Endodermal cell (in vitro differentiated cells): ENCODE data around the gene SMC6. TPM values are rescaled to one million over a fixed set of nuclear protein-coding genes. Genes with fewer than 3 reads are reported as not detected.

Experiments
- DNase-seq: peaks from one replicate; pipeline ENCODE4 v3.0.0-alpha.2; 2017
- H3K27ac ChIP-seq: 2 replicates; pipeline ENCODE4 v1.5.1; 2013; ENCODE audit warnings: mild to moderate bottlenecking, low read depth, low read length, moderate library complexity
- H3K27me3 ChIP-seq: 2 replicates; pipeline ENCODE4 v1.6.1; 2013; ENCODE audit warnings: mild to moderate bottlenecking, low read length, moderate library complexity; ENCODE audit not compliant: insufficient read depth, control insufficient read depth, poor library complexity, severe bottlenecking
- H3K36me3 ChIP-seq: 2 replicates; pipeline ENCODE4 v1.7.0; 2013; ENCODE audit warnings: mild to moderate bottlenecking, low read length, moderate library complexity; ENCODE audit not compliant: control insufficient read depth, insufficient read depth
- H3K4me1 ChIP-seq: one replicate; pipeline ENCODE4 v1.7.0; 2013; ENCODE audit warnings: low read length; ENCODE audit not compliant: control insufficient read depth, insufficient read depth
- H3K4me3 ChIP-seq: 2 replicates; pipeline ENCODE4 v1.5.1; 2013; ENCODE audit warnings: mild to moderate bottlenecking, low read length, moderate library complexity
- H3K9ac ChIP-seq: 2 replicates; pipeline ENCODE4 v1.6.1; 2013; ENCODE audit warnings: mild to moderate bottlenecking, low read length, moderate library complexity; ENCODE audit not compliant: poor library complexity, severe bottlenecking; ENCODE audit errors: extremely low read depth
- H3K9me3 ChIP-seq: 2 replicates; pipeline ENCODE4 v1.6.1; 2013; ENCODE audit warnings: mild to moderate bottlenecking, low read length, moderate library complexity; ENCODE audit not compliant: control insufficient read depth
- H3K27ac Mint-ChIP-seq: 2 replicates; pipeline ENCODE4 v1.8.0; 2020; ENCODE audit warnings: mixed read lengths
- H3K27me3 Mint-ChIP-seq: 2 replicates; pipeline ENCODE4 v1.8.0; 2021; ENCODE audit warnings: mild to moderate bottlenecking, mixed read lengths; ENCODE audit not compliant: insufficient read depth
- H3K36me3 Mint-ChIP-seq: 2 replicates; pipeline ENCODE4 v1.8.0; 2020; ENCODE audit warnings: low read depth, mixed read lengths
- H3K4me1 Mint-ChIP-seq: 2 replicates; pipeline ENCODE4 v1.8.0; 2020; ENCODE audit warnings: mixed read lengths
- H3K4me3 Mint-ChIP-seq: 2 replicates; pipeline ENCODE4 v1.8.0; 2020; ENCODE audit warnings: mild to moderate bottlenecking, moderate library complexity, mixed read lengths
- H3K9me3 Mint-ChIP-seq: 2 replicates; pipeline ENCODE4 v1.8.0; 2020; ENCODE audit warnings: mild to moderate bottlenecking, mixed read lengths
- WGBS, 2 experiments: methylation state at CpG; one replicate each; pipeline versions ENCODE4 v1.1.5 to v1.1.7; 2013; ENCODE audit warnings: missing lambda C conversion rate in 2 of 2, mixed read lengths in 1 of 2; ENCODE audit not compliant: insufficient coverage in 1 of 2, insufficient read length in 1 of 2; 5-methylcytosine and 5-hydroxymethylcytosine counted together
- total RNA-seq, 2 donors: library from RNA; stranded (reverse); fragmentation: NEBNext Ultra II Directional in 1 of 2; extraction: Animal tissue kit (Norgen Biotek cat#: 25700) in 1 of 2; gene quantifications; 2 replicates in 1 of 2; 3 replicates in 1 of 2; pipeline ENCODE4 v1.2.1, GENCODE V29; 2021
- TF ChIP-seq, protein P1 (sequence below): fragments of 200-600 bp; sonication (generic); conservative IDR thresholded peaks from 2 replicates; pipeline ENCODE4 v1.5.0; 2021; ENCODE audit warnings: antibody characterized with exemption, mild to moderate bottlenecking

The SMC6 gene
- total RNA-seq, 2 donors from 2014 or later: 38.3 to 48.3 TPM

DNA sequence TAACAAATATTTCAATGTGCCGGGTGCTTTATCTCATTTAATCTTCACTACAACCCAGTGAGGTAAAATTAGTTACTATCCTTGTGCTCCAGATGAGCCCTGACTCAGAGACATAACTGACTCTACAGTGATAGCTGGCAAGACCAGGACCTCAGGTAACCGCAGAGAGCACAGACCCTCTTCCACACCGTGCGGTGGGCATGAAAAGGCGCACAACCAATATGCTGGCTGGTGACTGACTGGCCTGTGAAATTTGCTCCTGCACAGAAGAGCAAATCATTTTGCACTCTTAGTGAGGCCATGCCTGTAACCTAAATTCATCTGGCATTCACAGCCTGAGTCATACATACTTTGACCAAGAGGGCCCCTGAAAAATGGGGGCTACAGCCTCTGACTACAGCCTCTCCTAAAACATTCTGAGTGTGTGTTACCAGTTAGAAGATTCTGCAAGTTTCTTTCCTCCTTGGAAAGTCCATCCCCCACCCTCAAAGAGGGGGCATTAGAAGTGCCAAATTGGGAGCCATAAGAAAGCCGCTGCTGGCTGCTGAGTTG, 40.3 kb upstream of the SMC6 start:
- Mint-ChIP-seq H3K9me3 (no peaks in the 10 kb centered on the region), H3K27me3 (peaks cover 63% of the 10 kb centered on the region), H3K4me1 (peaks cover 40% of the 10 kb centered on the region), H3K27ac (no peak overlapping the region), H3K4me3 (no peak overlapping the region), H3K36me3 (no peaks in the 10 kb centered on the region)
- TF ChIP-seq, protein P1, sequence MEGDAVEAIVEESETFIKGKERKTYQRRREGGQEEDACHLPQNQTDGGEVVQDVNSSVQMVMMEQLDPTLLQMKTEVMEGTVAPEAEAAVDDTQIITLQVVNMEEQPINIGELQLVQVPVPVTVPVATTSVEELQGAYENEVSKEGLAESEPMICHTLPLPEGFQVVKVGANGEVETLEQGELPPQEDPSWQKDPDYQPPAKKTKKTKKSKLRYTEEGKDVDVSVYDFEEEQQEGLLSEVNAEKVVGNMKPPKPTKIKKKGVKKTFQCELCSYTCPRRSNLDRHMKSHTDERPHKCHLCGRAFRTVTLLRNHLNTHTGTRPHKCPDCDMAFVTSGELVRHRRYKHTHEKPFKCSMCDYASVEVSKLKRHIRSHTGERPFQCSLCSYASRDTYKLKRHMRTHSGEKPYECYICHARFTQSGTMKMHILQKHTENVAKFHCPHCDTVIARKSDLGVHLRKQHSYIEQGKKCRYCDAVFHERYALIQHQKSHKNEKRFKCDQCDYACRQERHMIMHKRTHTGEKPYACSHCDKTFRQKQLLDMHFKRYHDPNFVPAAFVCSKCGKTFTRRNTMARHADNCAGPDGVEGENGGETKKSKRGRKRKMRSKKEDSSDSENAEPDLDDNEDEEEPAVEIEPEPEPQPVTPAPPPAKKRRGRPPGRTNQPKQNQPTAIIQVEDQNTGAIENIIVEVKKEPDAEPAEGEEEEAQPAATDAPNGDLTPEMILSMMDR: no peak
- Histone ChIP-seq H3K4me3 (no peak overlapping the region), H3K4me1 (no peaks in the 10 kb centered on the region), H3K27ac (no peak overlapping the region), H3K9ac (no peak overlapping the region), H3K27me3 (peaks cover 34% of the 10 kb centered on the region), H3K9me3 (no peaks in the 10 kb centered on the region), H3K36me3 (no peaks in the 10 kb centered on the region)
- 81 to 86% methylated on average over 4 to 6 of the region's 6 CpGs for WGBS, 2 experiments
- no peak for DNase-seq

DNA sequence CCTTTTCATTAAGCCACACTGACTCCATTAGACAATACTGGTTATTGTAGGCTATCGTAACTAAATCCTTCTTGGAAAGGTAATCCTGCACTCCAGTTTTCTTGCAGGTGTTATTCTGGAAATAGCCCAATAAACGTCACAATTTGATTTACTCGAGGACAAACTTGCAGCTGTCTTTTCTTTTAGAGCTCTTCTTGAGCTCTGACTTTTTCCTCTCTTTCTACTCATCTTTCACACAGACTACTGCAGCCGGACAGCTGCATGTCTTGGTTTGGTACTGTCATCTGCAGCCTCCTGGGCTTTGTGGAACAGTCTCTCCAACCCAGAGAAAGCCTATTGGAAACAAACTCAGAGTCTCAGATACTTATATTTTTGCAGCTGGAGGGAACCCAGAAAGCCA, 39.7 kb upstream of the SMC6 start:
- no peak overlapping the region for H3K27ac ChIP-seq
- no peak for DNase-seq
- H3K27me3 Mint-ChIP-seq: peaks cover 63% of the 10 kb centered on the region
- H3K36me3 Mint-ChIP-seq: no peaks in the 10 kb centered on the region
- H3K36me3 ChIP-seq: no peaks in the 10 kb centered on the region
- TF ChIP-seq, protein P1: no peak
- H3K9me3 ChIP-seq: no peaks in the 10 kb centered on the region
- H3K4me1 ChIP-seq: no peaks in the 10 kb centered on the region
- peaks cover 46% of the 10 kb centered on the region for H3K4me1 Mint-ChIP-seq
- 88 to 94% methylated on average over 4 of the region's 4 CpGs for WGBS, 2 experiments
- H3K9ac ChIP-seq: no peak overlapping the region
- H3K27ac Mint-ChIP-seq: no peak overlapping the region
- H3K9me3 Mint-ChIP-seq: no peaks in the 10 kb centered on the region
- peaks cover 40% of the 10 kb centered on the region for H3K27me3 ChIP-seq
- no peak overlapping the region for H3K4me3 ChIP-seq
- H3K4me3 Mint-ChIP-seq: no peak overlapping the region

DNA sequence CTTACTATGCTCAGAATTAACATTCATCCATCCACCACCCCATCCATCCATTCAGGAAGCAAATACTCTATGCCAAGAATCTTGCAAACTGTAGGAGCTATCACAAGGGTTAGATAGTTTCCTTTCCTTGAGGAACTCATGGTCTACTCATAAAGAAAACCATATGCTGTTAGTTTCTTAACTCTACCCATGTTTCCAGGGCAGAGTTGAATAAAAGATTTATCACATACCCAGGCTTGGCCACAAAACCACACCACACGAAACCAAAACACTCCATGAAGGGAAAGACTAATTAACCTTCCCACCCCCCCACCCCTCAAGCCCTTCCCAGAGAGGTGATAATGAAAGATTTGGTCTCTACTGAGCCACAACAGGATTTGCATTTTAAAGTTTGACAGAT, 38.9 kb upstream of the SMC6 start:
- no peak overlapping the region for H3K27ac ChIP-seq
- H3K4me1 ChIP-seq: no peaks in the 10 kb centered on the region
- Mint-ChIP-seq H3K36me3 (no peaks in the 10 kb centered on the region), H3K4me3 (no peak overlapping the region), H3K27me3 (peaks cover 61% of the 10 kb centered on the region), H3K9me3 (no peaks in the 10 kb centered on the region), H3K4me1 (peaks cover 53% of the 10 kb centered on the region), H3K27ac (no peak overlapping the region)
- H3K9ac ChIP-seq: no peak overlapping the region
- no peaks in the 10 kb centered on the region for H3K9me3 ChIP-seq
- no peak overlapping the region for H3K4me3 ChIP-seq
- 67% methylated on average over 1 of the region's 1 CpG; no CpG with 5 or more reads in 1 of the 2 experiments for WGBS, 2 experiments
- DNase-seq: no peak
- no peaks in the 10 kb centered on the region for H3K36me3 ChIP-seq
- TF ChIP-seq, protein P1: no peak
- H3K27me3 ChIP-seq: peaks cover 41% of the 10 kb centered on the region
